GM18507 (cell line): ENCODE measurements around the gene ADAM19.

Experiments used
- DNase-seq: peaks from one replicate; pipeline ENCODE4 v3.0.0; 2011; ENCODE audit warnings: low read depth; ENCODE audit not compliant: insufficient read length; ENCODE audit errors: extremely low spot score
- FAIRE-seq: peaks from 2 replicates; lab custom pipeline; 2011; peaks lifted over from hg19 to GRCh38; lab: Jason Lieb, UNC

ADAM19 gene

DNA sequence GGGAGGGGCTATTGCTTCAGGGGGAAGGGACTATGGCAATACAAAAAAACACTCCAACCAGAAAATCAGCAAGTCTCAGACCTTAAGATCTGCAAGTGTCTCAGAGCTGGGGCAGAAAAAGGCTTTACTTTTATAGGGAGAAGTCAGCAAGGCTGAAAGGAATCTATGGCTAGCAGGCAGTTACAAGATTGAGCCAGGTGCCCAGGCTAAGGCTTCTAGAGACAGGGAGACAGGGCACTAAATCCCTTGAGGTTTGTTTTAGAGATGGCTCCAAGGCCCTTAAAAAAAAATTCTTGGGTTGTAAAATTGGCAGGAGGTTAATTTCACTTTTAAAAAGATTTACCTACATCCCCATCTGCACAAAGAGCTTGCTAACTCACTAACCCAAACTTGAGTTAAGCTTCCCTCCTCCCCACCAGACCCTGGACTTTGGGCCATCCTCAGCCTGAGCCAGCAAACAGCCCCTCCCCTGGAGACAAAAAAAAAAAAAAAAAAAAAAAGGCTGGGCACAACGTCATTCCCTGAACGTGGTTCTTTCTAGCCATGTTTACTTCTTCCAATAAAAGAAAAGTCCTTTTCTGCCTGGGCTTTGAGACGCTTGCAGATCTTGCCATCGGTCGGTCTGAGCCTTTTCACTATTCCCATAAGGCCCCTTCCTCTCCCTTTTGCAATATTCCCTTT lies 97.6 kb downstream of the ADAM19 start:
- DNase-seq, result no peak

GRCh38 chr5:157476702-157477408 lies 98.7 kb downstream of the ADAM19 start:
- peak; percentile 76 for FAIRE-seq
- peak; percentile 47 for DNase-seq

More for the DNA sequence above, 97.6 kb downstream of the ADAM19 start:
- FAIRE-seq, result no peak

GRCh38 chr5:157475432-157475831 lies 100.1 kb downstream of the ADAM19 start:
- DNase-seq, result no peak
- no peak for FAIRE-seq

DNA sequence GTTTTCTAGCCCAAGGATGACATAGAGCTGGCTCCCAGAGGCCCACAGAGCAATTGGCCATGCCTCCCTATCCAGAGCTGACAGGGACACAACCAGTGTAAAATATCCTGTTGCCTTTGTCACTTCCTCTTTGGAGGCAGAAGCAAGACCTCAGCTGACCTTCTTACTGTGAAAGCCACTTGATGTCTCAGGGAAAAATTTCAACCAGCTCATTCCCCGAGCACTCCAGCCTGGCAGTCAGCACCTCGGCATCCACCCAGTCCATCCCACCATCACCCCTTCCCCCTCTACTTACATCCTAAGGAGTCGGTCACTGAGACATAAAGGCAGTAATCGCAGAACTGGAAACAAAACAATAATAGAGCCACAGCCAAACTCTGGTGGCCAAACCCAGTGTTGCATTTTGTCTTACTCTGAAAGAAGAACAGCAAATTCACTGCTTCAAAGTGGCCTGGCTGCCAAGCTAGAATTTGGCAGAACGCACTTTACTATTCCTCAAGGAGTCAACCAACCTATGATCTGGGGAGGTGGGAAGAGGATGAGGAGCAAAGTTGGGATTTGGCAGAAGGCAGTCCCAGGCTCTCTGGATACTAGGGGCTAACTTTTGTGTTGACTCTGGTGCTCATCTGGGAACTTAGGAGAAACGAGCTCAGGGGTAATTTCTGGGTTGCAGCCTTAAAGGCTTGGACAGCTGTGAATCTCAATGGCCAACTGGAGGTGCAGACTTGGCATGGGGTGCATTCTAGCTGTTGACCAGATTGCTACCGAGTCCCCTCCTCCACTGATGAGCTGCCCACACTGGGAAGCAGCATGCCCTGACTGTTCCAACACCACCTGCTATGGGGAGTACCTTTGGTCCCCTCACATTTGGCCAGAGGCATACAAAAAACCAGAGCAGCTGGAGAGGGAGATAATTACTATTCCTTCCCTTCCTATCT lies 101.9 kb downstream of the ADAM19 start:
- DNase-seq, result no peak
- no peak for FAIRE-seq

DNA sequence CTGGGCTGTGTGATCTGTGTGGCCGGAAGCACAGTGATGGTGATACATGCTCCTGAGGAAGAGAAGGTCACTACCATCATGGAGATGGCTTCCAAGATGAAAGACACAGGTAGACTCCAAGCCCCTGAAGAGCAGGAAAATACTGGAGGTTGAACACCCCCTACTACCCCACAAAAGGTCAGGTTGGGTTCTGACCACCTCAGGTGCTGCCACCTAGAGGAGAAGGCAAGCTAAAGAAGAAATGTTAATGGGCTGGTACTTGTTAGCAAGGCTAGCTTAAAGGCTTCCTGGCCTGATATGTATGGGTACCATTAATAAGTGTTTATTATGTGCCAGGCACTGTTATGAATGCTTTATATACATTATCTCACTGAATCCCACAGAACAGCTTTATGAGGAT lies 103.9 kb downstream of the ADAM19 start:
- no peak for DNase-seq

DNA sequence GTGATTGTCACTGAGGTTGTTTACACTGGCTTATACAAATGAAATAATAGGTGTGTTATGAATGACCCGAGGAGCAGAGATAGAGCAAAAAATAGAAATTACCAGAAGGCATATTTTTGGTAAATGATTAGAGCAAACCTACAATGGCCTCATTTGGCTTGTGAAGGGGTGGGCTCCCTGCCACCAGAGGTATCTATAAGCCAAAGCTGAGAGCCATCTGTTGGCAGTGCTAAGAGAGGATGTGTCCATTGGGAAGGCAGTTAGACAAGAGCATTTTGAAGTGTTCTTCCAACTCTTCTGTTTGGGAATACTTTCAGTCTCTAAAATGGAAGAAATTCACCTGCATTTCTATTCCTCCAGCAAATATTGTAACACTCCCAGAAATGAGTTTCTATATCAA lies 104.9 kb downstream of the ADAM19 start:
- DNase-seq (no peak), FAIRE-seq (no peak)

More for the DNA sequence above, 103.9 kb downstream of the ADAM19 start:
- FAIRE-seq, result peak; percentile 62

DNA sequence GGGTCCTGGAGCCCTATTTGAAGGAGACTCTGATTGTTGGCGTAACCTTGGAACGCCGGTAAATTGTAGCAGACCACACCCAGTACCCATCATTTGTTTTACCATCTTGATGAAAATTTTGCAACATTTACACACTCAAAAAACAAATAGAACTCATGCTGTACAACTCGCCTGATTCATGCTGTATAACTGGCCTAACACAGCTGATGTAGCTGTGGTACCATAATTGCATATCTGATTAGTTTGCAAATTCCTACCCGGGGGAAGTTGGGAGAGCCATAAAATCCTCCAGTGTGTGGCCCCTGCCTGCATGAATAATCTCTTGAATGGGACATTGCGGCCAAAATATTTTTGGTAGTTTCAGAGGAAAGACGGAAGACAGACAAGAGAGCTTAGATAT lies 105.9 kb downstream of the ADAM19 start:
- FAIRE-seq, result no peak
- DNase-seq, result no peak

DNA sequence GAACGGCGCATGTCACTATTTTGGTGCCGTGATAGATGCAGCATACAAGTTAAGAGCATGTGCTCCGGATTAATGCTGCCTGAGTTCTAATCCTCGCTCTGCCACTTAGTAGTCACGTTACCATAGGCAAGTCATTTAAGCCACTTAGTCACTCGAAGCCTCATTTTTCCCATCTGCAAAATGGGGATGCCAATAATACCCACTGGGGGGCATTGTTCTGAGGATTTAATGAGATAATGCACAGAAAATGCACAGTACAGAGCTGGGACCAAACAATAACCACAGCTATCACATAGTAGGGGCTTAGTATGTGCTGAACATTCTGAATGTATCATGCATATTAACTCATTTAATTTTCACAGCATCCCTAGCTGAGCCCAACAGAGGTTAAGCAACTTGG lies 106.5 kb downstream of the ADAM19 start:
- DNase-seq (no peak), FAIRE-seq (no peak)

GRCh38 chr5:157468293-157468965 lies 107.1 kb downstream of the ADAM19 start:
- DNase-seq (no peak), FAIRE-seq (no peak)

GRCh38 chr5:157464519-157465171 lies 110.9 kb downstream of the ADAM19 start:
- DNase-seq, result no peak

DNA sequence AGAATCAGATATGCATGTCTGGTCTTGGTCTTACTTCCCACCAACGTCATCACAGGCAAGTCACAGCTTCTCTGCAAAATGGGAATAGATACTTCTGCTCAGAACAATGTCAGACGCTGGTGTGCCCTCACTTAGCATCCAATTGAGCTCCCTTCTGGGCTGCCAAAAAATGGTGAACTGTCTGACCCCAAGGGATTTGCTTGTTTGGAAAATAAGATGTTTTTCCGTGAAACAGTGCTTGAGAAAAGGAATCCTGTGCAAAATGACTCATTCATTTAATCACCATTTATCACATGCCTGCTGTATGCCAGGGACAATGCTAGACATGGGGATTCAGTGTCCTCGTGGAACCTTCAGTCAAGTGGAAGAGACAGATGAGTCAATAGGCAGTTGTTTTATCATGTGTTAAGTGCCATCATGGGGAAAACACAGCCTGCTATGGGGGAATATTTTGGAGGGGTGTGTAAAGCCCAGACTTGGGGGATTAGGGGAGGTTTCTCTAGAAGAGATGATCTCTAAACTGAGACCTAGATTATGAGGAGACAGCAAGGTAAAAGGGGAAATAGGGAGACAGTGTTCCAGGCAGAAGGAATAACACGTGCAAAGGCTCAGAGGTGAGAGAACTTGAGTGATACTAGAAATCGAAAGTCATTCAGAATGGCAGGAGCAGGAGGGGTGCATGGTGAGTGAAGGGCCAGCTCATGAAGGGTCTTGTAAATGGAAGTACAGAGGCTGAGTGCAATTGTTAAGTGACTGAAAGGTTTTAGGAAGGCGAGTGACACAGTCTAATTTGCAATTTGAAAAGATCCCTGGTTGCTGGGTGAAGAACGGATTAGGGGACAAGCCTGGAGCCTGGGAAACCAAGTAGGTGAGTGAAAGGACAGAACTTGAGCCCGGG lies 111.7 kb downstream of the ADAM19 start:
- no peak for DNase-seq
- peak; percentile 5 for FAIRE-seq

More at GRCh38 chr5:157464519-157465171, 110.9 kb downstream of the ADAM19 start:
- FAIRE-seq, result peak; percentile 61

- no peak for DNase-seq
- no peak for FAIRE-seq
These were observed 112.5 kb downstream of the ADAM19 start for GRCh38 chr5:157463081-157463480.

DNA sequence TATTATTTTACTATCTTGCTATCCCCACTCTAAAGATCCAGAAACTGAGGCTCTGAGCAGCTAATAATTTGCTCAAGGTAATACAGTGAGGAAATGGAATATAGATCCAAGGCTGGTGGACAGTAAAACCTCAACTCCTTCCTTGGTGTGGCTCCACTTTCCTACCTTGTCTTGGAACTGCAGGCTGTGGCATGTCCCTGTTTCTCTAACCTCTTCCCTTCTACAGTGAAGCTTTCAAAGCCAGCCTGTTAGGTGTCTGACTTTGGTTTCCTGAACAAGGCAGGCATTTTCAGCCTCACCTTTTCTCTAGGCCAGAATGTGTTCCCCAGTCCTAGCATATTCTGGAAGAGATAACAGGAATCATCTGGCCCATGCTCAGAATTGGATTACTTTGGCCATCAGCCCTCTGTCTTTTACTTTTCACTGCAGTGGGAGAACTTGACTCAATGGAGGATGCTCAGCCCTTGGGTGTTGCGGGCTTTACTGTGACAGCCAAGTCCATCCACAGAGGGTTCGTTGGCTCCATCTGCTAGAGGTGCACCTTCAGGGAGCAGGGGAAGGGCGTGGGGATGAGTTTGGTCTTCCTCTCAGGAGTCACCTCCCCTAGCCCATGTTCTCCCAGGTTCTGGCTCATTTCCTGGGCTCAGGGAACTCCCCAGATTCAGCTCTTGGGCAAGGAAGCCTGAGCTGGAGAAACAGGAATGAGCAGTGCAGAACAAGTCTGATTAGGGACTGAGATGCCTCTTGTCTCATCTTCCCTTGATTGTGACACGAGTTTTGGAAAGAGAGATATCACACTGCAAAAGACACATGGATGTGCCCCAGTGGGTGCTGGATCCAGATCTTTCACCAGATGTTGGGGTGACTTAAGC lies 114.4 kb downstream of the ADAM19 start:
- no peak for DNase-seq
- no peak for FAIRE-seq

- no peak for DNase-seq
- no peak for FAIRE-seq
These were observed 115.6 kb downstream of the ADAM19 start, which contains the start of gene NIPAL4 for GRCh38 chr5:157459715-157460599. NIPAL4 (plus strand) TSS chr5:157460213; CDS start chr5:157460321, 108 bp downstream.

DNA sequence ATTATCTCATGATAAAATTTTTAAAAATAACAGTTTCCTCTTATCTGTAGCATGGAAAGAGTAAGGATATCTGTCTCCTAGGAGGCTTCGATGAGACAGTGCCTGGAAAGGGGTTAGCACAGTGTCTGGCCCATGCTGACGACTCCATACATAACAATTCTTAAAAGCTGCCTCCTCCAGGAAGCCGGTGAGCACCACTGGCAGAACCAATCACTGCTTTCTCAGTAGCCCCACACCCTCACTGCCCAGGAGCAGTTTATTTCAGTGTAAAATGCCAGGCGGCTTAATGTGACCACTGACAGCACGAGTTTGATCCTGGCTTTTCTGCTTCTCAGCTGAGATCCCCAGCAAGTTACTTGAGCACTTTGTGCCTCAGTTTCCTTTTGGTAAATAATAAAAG lies 116.7 kb downstream of the ADAM19 start:
- DNase-seq (no peak), FAIRE-seq (no peak)

- FAIRE-seq, result no peak
- no peak for DNase-seq
These were observed 118.2 kb downstream of the ADAM19 start for GRCh38 chr5:157457391-157457790.
